ENCODE measurements around the gene CHAMP1. TPM values are rescaled to one million over a fixed set of nuclear protein-coding genes. Genes with fewer than 3 reads are reported as not detected.

CHAMP1 gene
- polyA plus RNA-seq (2013, experiment 1 of 2): 57.6 TPM
- polyA plus RNA-seq (2013, experiment 2 of 2): 55.4 TPM

GRCh38 chr13:114314074-114314912 is at the start of gene CHAMP1:
Gene CHAMP1 (plus strand): TSS chr13:114314503. CDS start chr13:114323843, 9,340 bp downstream.
- H4K8ac ChIP-seq (ENCODE audit: low read depth, low read length): peak within 1 kb of the TSS; percentile 91
- DNase-seq: peak; percentile 95
- no peaks in the 10 kb centered on the region for H3K36me3 ChIP-seq (ENCODE audit: control insufficient read depth, insufficient read depth, low read length)
- H2BK5ac ChIP-seq (ENCODE audit: low read length): no peak within 1 kb of the TSS
- H3K56ac ChIP-seq (ENCODE audit: low read length): peak within 1 kb of the TSS; percentile 98
- H2BK120ac ChIP-seq (ENCODE audit: low read depth, low read length): no peak within 1 kb of the TSS
- H3K23ac ChIP-seq (ENCODE audit: low read length): peak within 1 kb of the TSS; percentile 57
- H3K18ac ChIP-seq (ENCODE audit: low read length): peak within 1 kb of the TSS; percentile 91
- H3K27ac ChIP-seq (ENCODE audit: low read depth, low read length): peak within 1 kb of the TSS; percentile 91
- H2AK5ac ChIP-seq (ENCODE audit: low read length): peak within 1 kb of the TSS; percentile 38
- H4K5ac ChIP-seq (ENCODE audit: low read length): no peak within 1 kb of the TSS
- H3K4me2 ChIP-seq (ENCODE audit: low read length): peak within 1 kb of the TSS; percentile 88
- no peaks in the 10 kb centered on the region for H3K27me3 ChIP-seq (ENCODE audit: insufficient read depth, low read length, poor library complexity)
- whole genome bisulfite sequencing (ENCODE audit: extremely low coverage, insufficient coverage, low lambda C conversion rate): no CpG with 5 or more reads among the region's 107 CpGs
- peaks cover 4% of the 10 kb centered on the region for H3K4me1 ChIP-seq (ENCODE audit: control insufficient read depth, low read depth, low read length)
- H3K9ac ChIP-seq (ENCODE audit: low read length): peak within 1 kb of the TSS; percentile 96
- peak within 1 kb of the TSS; percentile 84 for H3K4me3 ChIP-seq (ENCODE audit: low read length)
- H3K4ac ChIP-seq (ENCODE audit: low read depth, low read length): peak within 1 kb of the TSS; percentile 60
- no peak within 1 kb of the TSS for H2BK15ac ChIP-seq (replicated peaks; ENCODE audit: low read depth)
- H3K79me2 ChIP-seq (ENCODE audit: control insufficient read depth, insufficient read depth, low read length): peaks cover 19% of the 10 kb centered on the region
- H3K79me1 ChIP-seq (ENCODE audit: low read length): peaks cover 6% of the 10 kb centered on the region

GRCh38 chr13:114264886-114265611 is 49.3 kb upstream of the CHAMP1 start:
- Histone ChIP-seq H4K5ac (ENCODE audit: low read length) (no peak overlapping the region), H3K36me3 (ENCODE audit: control insufficient read depth, insufficient read depth, low read length) (peaks cover 12% of the 10 kb centered on the region), H3K4ac (ENCODE audit: low read depth, low read length) (no peak overlapping the region), H2BK15ac (replicated peaks; ENCODE audit: low read depth) (no peak overlapping the region), H3K9ac (ENCODE audit: low read length) (no peak overlapping the region), H3K27me3 (ENCODE audit: insufficient read depth, low read length, poor library complexity) (no peaks in the 10 kb centered on the region), H3K4me3 (ENCODE audit: low read length) (no peak overlapping the region), H3K23ac (ENCODE audit: low read length) (no peak overlapping the region), H4K8ac (ENCODE audit: low read depth, low read length) (no peak overlapping the region), H3K79me1 (ENCODE audit: low read length) (peaks cover 2% of the 10 kb centered on the region), H2BK120ac (ENCODE audit: low read depth, low read length) (no peak overlapping the region), H2AK5ac (ENCODE audit: low read length) (no peak overlapping the region), H3K79me2 (ENCODE audit: control insufficient read depth, insufficient read depth, low read length) (no peaks in the 10 kb centered on the region), H3K18ac (ENCODE audit: low read length) (no peak overlapping the region), H3K4me2 (ENCODE audit: low read length) (no peak overlapping the region), H2BK5ac (ENCODE audit: low read length) (no peak overlapping the region), H3K56ac (ENCODE audit: low read length) (no peak overlapping the region), H3K4me1 (ENCODE audit: control insufficient read depth, low read depth, low read length) (peaks cover 2% of the 10 kb centered on the region), H3K27ac (ENCODE audit: low read depth, low read length) (no peak overlapping the region)
- no CpG with 5 or more reads among the region's 8 CpGs for WGBS (ENCODE audit: extremely low coverage, insufficient coverage, low lambda C conversion rate)
- DNase-seq: no peak

- Histone ChIP-seq H2AK5ac (ENCODE audit: low read length) (no peak overlapping the region), H4K8ac (ENCODE audit: low read depth, low read length) (no peak overlapping the region), H2BK120ac (ENCODE audit: low read depth, low read length) (no peak overlapping the region), H3K4ac (ENCODE audit: low read depth, low read length) (no peak overlapping the region), H4K5ac (ENCODE audit: low read length) (no peak overlapping the region), H3K27ac (ENCODE audit: low read depth, low read length) (no peak overlapping the region), H3K4me1 (ENCODE audit: control insufficient read depth, low read depth, low read length) (no peaks in the 10 kb centered on the region), H3K79me1 (ENCODE audit: low read length) (no peaks in the 10 kb centered on the region), H3K4me2 (ENCODE audit: low read length) (no peak overlapping the region), H3K27me3 (ENCODE audit: insufficient read depth, low read length, poor library complexity) (no peaks in the 10 kb centered on the region), H3K79me2 (ENCODE audit: control insufficient read depth, insufficient read depth, low read length) (no peaks in the 10 kb centered on the region), H3K56ac (ENCODE audit: low read length) (no peak overlapping the region), H3K9ac (ENCODE audit: low read length) (no peak overlapping the region), H3K18ac (ENCODE audit: low read length) (no peak overlapping the region), H3K4me3 (ENCODE audit: low read length) (no peak overlapping the region), H3K36me3 (ENCODE audit: control insufficient read depth, insufficient read depth, low read length) (peaks cover 12% of the 10 kb centered on the region), H2BK5ac (ENCODE audit: low read length) (no peak overlapping the region), H2BK15ac (replicated peaks; ENCODE audit: low read depth) (no peak overlapping the region), H3K23ac (ENCODE audit: low read length) (no peak overlapping the region)
- no CpG with 5 or more reads among the region's 5 CpGs for WGBS (ENCODE audit: extremely low coverage, insufficient coverage, low lambda C conversion rate)
- no peak for DNase-seq
These were observed 48.1 kb upstream of the CHAMP1 start for GRCh38 chr13:114266241-114266640.

GRCh38 chr13:114268344-114269280 is 45.7 kb upstream of the CHAMP1 start:
- DNase-seq: no peak
- H2BK5ac ChIP-seq (ENCODE audit: low read length): no peak overlapping the region
- no peaks in the 10 kb centered on the region for H3K79me2 ChIP-seq (ENCODE audit: control insufficient read depth, insufficient read depth, low read length)
- no peak overlapping the region for H2BK120ac ChIP-seq (ENCODE audit: low read depth, low read length)
- no peak overlapping the region for H3K9ac ChIP-seq (ENCODE audit: low read length)
- H3K27ac ChIP-seq (ENCODE audit: low read depth, low read length): no peak overlapping the region
- no peaks in the 10 kb centered on the region for H3K79me1 ChIP-seq (ENCODE audit: low read length)
- H3K18ac ChIP-seq (ENCODE audit: low read length): no peak overlapping the region
- H4K8ac ChIP-seq (ENCODE audit: low read depth, low read length): no peak overlapping the region
- no CpG with 5 or more reads among the region's 6 CpGs for WGBS (ENCODE audit: extremely low coverage, insufficient coverage, low lambda C conversion rate)
- H3K4me3 ChIP-seq (ENCODE audit: low read length): no peak overlapping the region
- no peaks in the 10 kb centered on the region for H3K4me1 ChIP-seq (ENCODE audit: control insufficient read depth, low read depth, low read length)
- H3K36me3 ChIP-seq (ENCODE audit: control insufficient read depth, insufficient read depth, low read length): peaks cover 13% of the 10 kb centered on the region
- H3K23ac ChIP-seq (ENCODE audit: low read length): no peak overlapping the region
- no peak overlapping the region for H3K56ac ChIP-seq (ENCODE audit: low read length)
- no peak overlapping the region for H3K4ac ChIP-seq (ENCODE audit: low read depth, low read length)
- no peaks in the 10 kb centered on the region for H3K27me3 ChIP-seq (ENCODE audit: insufficient read depth, low read length, poor library complexity)
- no peak overlapping the region for H3K4me2 ChIP-seq (ENCODE audit: low read length)
- H2BK15ac ChIP-seq (replicated peaks; ENCODE audit: low read depth): no peak overlapping the region
- no peak overlapping the region for H2AK5ac ChIP-seq (ENCODE audit: low read length)
- no peak overlapping the region for H4K5ac ChIP-seq (ENCODE audit: low read length)

GRCh38 chr13:114269281-114269770 is 45.0 kb upstream of the CHAMP1 start:
- Histone ChIP-seq H3K23ac (ENCODE audit: low read length) (no peak overlapping the region), H3K27ac (ENCODE audit: low read depth, low read length) (no peak overlapping the region)
- no CpG with 5 or more reads among the region's 4 CpGs for WGBS (ENCODE audit: extremely low coverage, insufficient coverage, low lambda C conversion rate)

More at GRCh38 chr13:114269281-114269770, 45.0 kb upstream of the CHAMP1 start:
- H4K8ac ChIP-seq (ENCODE audit: low read depth, low read length): no peak overlapping the region
- no peak overlapping the region for H3K4ac ChIP-seq (ENCODE audit: low read depth, low read length)
- H3K4me3 ChIP-seq (ENCODE audit: low read length): no peak overlapping the region
- H3K79me2 ChIP-seq (ENCODE audit: control insufficient read depth, insufficient read depth, low read length): no peaks in the 10 kb centered on the region
- no peak overlapping the region for H2AK5ac ChIP-seq (ENCODE audit: low read length)
- no peak overlapping the region for H4K5ac ChIP-seq (ENCODE audit: low read length)
- H3K9ac ChIP-seq (ENCODE audit: low read length): no peak overlapping the region
- H3K56ac ChIP-seq (ENCODE audit: low read length): no peak overlapping the region
- no peak overlapping the region for H2BK15ac ChIP-seq (replicated peaks; ENCODE audit: low read depth)
- no peak overlapping the region for H2BK120ac ChIP-seq (ENCODE audit: low read depth, low read length)
- H3K27me3 ChIP-seq (ENCODE audit: insufficient read depth, low read length, poor library complexity): no peaks in the 10 kb centered on the region
- H3K79me1 ChIP-seq (ENCODE audit: low read length): no peaks in the 10 kb centered on the region
- peaks cover 13% of the 10 kb centered on the region for H3K36me3 ChIP-seq (ENCODE audit: control insufficient read depth, insufficient read depth, low read length)
- H3K18ac ChIP-seq (ENCODE audit: low read length): no peak overlapping the region
- H2BK5ac ChIP-seq (ENCODE audit: low read length): no peak overlapping the region
- no peaks in the 10 kb centered on the region for H3K4me1 ChIP-seq (ENCODE audit: control insufficient read depth, low read depth, low read length)
- H3K4me2 ChIP-seq (ENCODE audit: low read length): no peak overlapping the region
- DNase-seq: no peak

Measured in mesendoderm (in vitro differentiated cells).